Vagina (tissue), 2 donors: ENCODE measurements around the gene TMEM108. TPM values are rescaled to one million over a fixed set of nuclear protein-coding genes. Genes with fewer than 3 reads are reported as not detected.

Experiments
- DNase-seq, 2 donors: peaks; one replicate each; pipeline ENCODE4 v3.0.0-alpha.2; 2017; ENCODE audit errors: extremely low spot score in 2 of 2
- H3K27ac ChIP-seq: fragments of 200-600 bp; sonication (generic); one replicate; pipeline ENCODE4 v1.5.1; 2019
- H3K27me3 ChIP-seq: fragments of 200-600 bp; sonication (generic); one replicate; pipeline ENCODE4 v1.5.1; 2019
- H3K36me3 ChIP-seq, 2 donors: fragments of 200-600 bp; sonication (generic); one replicate each; pipeline ENCODE4 v1.5.1; 2017 to 2019
- H3K4me1 ChIP-seq: fragments of 200-600 bp; sonication (generic); one replicate; pipeline ENCODE4 v1.5.1; 2019
- H3K4me3 ChIP-seq, 2 donors: fragments of 200-600 bp; sonication (generic); 1 replicate in 1 of 2; 2 replicates in 1 of 2; pipeline ENCODE4 v1.5.1; 2016 to 2019
- H3K9me3 ChIP-seq: fragments of 200-600 bp; sonication (generic); one replicate; pipeline ENCODE4 v1.5.1; 2019
- POLR2A ChIP-seq, 2 donors: fragments of 450-650 bp; IDR thresholded peaks; one replicate each; pipeline ENCODE4 v1.6.1; 2017; ENCODE audit warnings: antibody characterized with exemption in 2 of 2, mild to moderate bottlenecking in 2 of 2, moderate library complexity in 2 of 2
- POLR2AphosphoS5 ChIP-seq, 2 donors: sonication (generic); formaldehyde crosslinking; IDR thresholded peaks; one replicate each; pipeline ENCODE4 v1.9.0; 2017; ENCODE audit warnings: antibody characterized with exemption in 2 of 2, mild to moderate bottlenecking in 2 of 2, low read depth in 1 of 2; ENCODE audit not compliant: insufficient read depth in 1 of 2
- intact Hi-C: fragments of 100-400 bp; cut with DNase I; formaldehyde crosslinking; loops from one replicate; pipeline ENCODE4 v1.15.1; 2023
- total RNA-seq: library from RNA; depleted of rRNA; stranded (reverse); fragments of >200 nt; gene quantifications from one replicate; pipeline ENCODE4 v1.2.3, GENCODE V29; 2016
- TF ChIP-seq, protein P1 (sequence below), 3 experiments: fragments of 450-650 bp in 2 of 3; fragments of 200-600 bp in 1 of 3; sonication (generic) in 1 of 3; IDR thresholded peaks; one replicate each; pipeline ENCODE4 v1.5.1; 2017 to 2019; ENCODE audit warnings: antibody characterized with exemption in 3 of 3, mild to moderate bottlenecking in 2 of 3, moderate library complexity in 2 of 3

TMEM108 gene
- total RNA-seq, 1 donor from 2014 or later: 3.2 TPM

DNA sequence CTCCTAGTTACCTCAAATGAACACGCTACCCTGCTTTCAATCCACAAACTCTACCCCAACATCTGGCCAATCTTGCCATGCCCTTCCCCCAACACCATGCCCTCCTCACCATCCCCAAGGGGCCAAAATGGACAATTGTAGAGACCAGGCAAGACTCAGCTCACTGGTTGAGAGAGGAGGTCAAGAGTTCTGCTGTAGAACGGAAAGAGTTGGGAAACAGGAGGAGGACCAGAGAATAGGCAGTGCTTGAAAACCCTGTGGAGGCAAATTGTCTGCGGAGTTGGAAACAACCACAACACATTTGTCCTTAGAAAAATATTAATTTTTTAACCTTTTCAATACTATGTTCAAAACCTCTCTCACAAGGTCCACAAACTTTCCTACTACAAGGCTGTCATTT is 232.9 kb downstream of the TMEM108 start:
- H3K4me1 ChIP-seq: peaks cover 7% of the 10 kb centered on the region
- no peaks in the 10 kb centered on the region for H3K9me3 ChIP-seq
- H3K36me3 ChIP-seq: no peaks in the 10 kb centered on the region
- H3K27me3 ChIP-seq: no peaks in the 10 kb centered on the region
- no peak for TF ChIP-seq POLR2A (IDR thresholded peaks at IDR 0.05)
- no peak for TF ChIP-seq POLR2AphosphoS5 (IDR thresholded peaks at IDR 0.05; ENCODE audit: insufficient read depth in 1 of 2, low read depth in 1 of 2)
- no peak overlapping the region for H3K27ac ChIP-seq
- no peak for DNase-seq
- intact Hi-C loops: no loop called here
- no peak overlapping the region for H3K4me3 ChIP-seq

DNA sequence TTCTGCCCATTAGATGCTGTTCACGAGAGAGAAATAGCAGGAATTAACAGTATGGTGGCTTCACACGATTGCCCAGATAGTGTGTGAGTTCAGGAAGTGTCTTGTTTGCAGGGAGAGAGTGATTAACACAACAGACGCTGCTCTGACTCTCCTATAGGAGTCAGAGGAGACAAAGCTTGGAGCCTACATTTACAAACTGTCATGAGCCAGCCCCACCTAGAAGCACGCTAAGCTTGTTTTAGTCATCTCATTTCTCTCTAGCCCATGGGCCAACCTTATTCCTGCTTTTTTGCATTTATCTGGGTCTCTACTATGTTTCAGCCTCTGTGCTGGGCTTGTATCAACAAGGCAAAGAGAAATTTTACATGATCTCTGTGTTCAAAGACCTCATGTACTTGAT is 233.3 kb downstream of the TMEM108 start:
- Histone ChIP-seq H3K4me1 (peaks cover 7% of the 10 kb centered on the region), H3K27me3 (no peaks in the 10 kb centered on the region), H3K36me3 (no peaks in the 10 kb centered on the region), H3K27ac (no peak overlapping the region), H3K9me3 (no peaks in the 10 kb centered on the region), H3K4me3 (no peak overlapping the region)
- TF ChIP-seq, protein P1, sequence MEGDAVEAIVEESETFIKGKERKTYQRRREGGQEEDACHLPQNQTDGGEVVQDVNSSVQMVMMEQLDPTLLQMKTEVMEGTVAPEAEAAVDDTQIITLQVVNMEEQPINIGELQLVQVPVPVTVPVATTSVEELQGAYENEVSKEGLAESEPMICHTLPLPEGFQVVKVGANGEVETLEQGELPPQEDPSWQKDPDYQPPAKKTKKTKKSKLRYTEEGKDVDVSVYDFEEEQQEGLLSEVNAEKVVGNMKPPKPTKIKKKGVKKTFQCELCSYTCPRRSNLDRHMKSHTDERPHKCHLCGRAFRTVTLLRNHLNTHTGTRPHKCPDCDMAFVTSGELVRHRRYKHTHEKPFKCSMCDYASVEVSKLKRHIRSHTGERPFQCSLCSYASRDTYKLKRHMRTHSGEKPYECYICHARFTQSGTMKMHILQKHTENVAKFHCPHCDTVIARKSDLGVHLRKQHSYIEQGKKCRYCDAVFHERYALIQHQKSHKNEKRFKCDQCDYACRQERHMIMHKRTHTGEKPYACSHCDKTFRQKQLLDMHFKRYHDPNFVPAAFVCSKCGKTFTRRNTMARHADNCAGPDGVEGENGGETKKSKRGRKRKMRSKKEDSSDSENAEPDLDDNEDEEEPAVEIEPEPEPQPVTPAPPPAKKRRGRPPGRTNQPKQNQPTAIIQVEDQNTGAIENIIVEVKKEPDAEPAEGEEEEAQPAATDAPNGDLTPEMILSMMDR (IDR thresholded peaks at IDR 0.05): no peak
- TF ChIP-seq POLR2A (IDR thresholded peaks at IDR 0.05) (no peak), POLR2AphosphoS5 (IDR thresholded peaks at IDR 0.05; ENCODE audit: insufficient read depth in 1 of 2, low read depth in 1 of 2) (no peak)
- intact Hi-C loops: no loop called here
- DNase-seq: no peak

DNA sequence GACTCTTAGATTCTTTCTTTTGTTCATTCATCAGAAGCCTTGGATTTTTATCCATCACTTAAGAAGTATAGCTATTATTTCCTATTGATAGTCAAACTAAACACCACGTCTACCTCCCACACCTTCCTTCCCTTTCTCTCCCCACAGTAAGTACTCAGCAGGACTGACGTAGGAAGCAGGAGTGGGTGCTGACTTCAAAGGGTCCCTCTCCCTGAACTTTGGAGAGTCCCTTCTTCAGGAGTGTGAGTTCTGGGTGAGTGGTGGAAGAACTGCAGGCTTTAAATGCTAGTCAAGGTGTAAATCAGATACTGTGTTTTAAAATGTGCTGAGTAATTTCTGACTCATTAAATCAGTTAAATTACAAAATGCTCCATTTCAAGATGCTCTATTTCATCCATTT is 235.2 kb downstream of the TMEM108 start:
- TF ChIP-seq POLR2A (IDR thresholded peaks at IDR 0.05) (no peak), POLR2AphosphoS5 (IDR thresholded peaks at IDR 0.05; ENCODE audit: insufficient read depth in 1 of 2, low read depth in 1 of 2) (no peak)
- TF ChIP-seq, protein P1 (IDR thresholded peaks at IDR 0.05): no peak
- intact Hi-C loops: no loop called here

DNA sequence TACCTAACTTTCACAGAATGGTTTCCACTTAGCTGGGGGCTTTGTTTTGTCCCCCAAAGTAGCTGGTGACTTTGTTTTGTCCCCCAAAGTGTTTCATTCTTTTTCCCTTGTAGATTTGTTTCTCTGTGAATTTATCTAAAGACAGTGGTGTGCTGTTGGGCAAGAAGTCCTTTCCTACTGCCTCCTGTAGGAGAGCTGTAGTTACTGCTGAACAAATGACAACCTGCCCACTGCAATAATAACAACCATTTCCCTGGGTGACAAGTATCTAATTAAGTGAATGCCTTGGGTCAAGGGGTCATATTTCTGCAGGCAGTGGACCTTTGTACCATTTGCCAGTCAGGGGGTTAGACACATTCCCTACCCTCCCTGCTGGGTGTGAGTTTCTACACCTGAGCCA is 236.3 kb downstream of the TMEM108 start:
- Histone ChIP-seq H3K27ac (no peak overlapping the region), H3K36me3 (no peaks in the 10 kb centered on the region), H3K27me3 (no peaks in the 10 kb centered on the region), H3K9me3 (no peaks in the 10 kb centered on the region), H3K4me3 (no peak overlapping the region), H3K4me1 (no peaks in the 10 kb centered on the region)
- intact Hi-C loops: no loop called here
- TF ChIP-seq, protein P1 (IDR thresholded peaks at IDR 0.05): no peak
- no peak for TF ChIP-seq POLR2AphosphoS5 (IDR thresholded peaks at IDR 0.05; ENCODE audit: insufficient read depth in 1 of 2, low read depth in 1 of 2)
- TF ChIP-seq POLR2A (IDR thresholded peaks at IDR 0.05): no peak
- DNase-seq: no peak

More for the DNA sequence above, 235.2 kb downstream of the TMEM108 start:
- no peak for DNase-seq
- Histone ChIP-seq H3K36me3 (no peaks in the 10 kb centered on the region), H3K27ac (no peak overlapping the region), H3K27me3 (no peaks in the 10 kb centered on the region), H3K9me3 (no peaks in the 10 kb centered on the region), H3K4me3 (no peak overlapping the region), H3K4me1 (peaks cover 7% of the 10 kb centered on the region)

DNA sequence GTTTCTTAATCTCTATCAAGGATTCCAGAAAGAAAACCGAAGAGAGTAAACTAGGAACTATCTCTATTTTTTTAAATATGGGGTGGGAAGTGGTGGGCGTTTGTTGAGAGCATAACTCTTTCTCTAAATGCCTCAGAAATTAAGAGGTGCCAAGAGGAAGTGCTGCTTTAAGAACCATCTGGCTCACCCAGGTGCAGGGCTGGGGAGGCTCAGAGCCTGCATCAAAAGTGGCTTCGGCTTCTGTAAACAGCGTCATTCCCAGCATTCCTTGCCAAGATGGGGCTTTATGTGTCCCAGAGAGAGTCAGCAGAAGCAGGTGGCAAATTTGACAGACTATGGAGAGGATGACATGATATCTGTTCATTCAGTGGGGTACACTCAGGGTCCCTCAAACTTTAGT is 238.4 kb downstream of the TMEM108 start:
- no peak for TF ChIP-seq POLR2A (IDR thresholded peaks at IDR 0.05)
- TF ChIP-seq, protein P1 (IDR thresholded peaks at IDR 0.05): no peak
- TF ChIP-seq POLR2AphosphoS5 (IDR thresholded peaks at IDR 0.05; ENCODE audit: insufficient read depth in 1 of 2, low read depth in 1 of 2): no peak
- H3K4me1 ChIP-seq: no peaks in the 10 kb centered on the region
- H3K27ac ChIP-seq: no peak overlapping the region
- no peak overlapping the region for H3K4me3 ChIP-seq
- intact Hi-C loops: no loop called here
- no peaks in the 10 kb centered on the region for H3K27me3 ChIP-seq
- H3K36me3 ChIP-seq: no peaks in the 10 kb centered on the region
- DNase-seq: no peak
- no peaks in the 10 kb centered on the region for H3K9me3 ChIP-seq
